ENCODE results near the gene TUBGCP5. TPM values are rescaled to one million over a fixed set of nuclear protein-coding genes. Genes with fewer than 3 reads are reported as not detected.

Gene TUBGCP5
- total RNA-seq, 1 donor from 2014 or later: 18.5 TPM

DNA sequence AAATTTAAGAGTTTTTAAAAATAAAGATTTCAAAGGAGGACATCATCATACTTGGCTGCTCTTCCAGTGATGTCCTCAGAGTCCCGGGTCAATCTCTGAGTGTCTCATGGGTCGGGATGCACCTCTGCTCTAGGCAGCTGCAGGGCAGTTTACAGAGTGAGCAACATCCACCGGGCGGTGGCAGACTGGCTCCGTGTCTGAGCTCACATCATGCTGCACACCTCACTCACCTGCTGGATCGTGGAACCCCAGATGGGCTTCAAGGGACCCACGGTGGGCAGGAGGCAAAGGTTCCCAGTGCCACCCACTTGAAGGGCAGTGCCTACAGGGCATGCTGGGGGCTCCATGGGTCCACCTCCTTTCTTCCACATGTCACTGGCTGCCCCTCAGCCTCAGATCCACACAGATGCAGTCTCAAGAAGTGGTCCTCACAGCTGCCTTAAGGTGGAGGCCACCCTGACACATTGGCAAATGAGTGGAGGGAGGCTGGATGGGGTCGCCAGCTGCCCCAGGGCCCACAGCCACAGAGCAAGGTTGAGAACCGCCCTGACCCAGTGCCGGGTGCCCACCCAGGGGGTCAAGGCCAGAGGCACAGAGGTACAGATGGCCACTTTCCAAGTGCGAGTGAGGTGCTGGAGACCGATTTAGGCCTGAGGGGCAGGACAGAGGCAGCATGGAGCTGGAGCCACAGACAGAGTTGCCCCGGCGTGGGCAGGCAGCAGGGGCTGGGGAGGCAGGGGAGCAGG, 84.4 kb downstream of the TUBGCP5 start:
- no peak for DNase-seq (ENCODE audit: low read depth)

DNA sequence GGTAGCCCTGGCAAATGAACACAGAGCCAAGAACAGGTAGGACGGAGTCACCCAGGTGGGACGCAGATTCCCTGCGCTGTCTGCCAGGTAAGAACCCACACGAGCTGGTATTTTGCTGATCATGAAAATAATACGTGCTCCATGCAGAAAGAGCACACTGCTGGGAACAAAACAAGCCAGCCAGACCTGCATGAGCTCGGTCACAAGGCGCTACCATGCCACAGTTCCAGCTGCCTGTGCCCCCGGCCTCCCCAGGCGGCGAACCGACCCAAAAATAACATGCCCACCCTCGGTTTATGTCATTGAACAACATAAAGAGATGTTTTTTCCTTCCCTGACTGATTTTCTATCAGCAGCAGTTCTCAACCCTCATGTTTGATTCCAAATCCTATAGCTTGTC, 85.0 kb downstream of the TUBGCP5 start:
- DNase-seq (ENCODE audit: low read depth): no peak

DNA sequence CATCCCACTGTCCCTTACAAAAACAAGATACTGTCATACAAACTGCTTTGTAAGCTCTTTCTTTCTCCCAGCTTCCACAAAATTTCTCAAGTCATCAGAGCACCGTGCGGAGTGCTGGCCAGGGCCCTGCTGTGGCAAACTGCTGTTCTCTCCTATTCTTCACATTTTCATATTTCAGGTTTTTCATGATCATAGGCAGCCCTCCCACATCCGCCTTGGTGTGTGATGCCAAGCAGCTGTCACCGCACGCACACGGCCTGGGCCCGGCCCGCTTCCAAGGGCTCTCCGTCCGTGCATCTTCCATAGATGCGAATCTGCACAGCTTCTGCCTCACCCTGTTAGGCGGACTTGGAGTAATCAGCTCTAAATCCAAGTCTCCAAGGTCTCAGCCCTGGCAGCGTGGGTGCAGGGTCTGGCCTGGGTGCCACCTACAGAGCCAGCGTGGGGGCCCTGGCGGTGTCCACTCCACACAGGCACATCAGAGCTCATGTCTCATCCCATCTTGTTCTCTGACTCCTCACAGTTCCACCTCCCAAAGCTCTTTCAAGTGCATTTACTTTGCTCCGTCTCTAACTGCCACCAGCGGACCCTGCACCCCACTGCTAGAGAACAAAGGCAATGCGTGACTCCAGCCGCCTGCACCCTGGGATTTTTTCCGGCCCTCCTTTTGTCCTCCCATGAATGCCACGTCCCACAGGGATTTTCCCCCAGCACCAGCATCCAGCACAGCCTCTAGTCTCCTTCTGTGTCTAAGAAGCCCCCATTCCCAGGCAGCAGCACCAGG, 86.4 kb downstream of the TUBGCP5 start:
- peak; percentile 76 for DNase-seq (ENCODE audit: low read depth)

DNA sequence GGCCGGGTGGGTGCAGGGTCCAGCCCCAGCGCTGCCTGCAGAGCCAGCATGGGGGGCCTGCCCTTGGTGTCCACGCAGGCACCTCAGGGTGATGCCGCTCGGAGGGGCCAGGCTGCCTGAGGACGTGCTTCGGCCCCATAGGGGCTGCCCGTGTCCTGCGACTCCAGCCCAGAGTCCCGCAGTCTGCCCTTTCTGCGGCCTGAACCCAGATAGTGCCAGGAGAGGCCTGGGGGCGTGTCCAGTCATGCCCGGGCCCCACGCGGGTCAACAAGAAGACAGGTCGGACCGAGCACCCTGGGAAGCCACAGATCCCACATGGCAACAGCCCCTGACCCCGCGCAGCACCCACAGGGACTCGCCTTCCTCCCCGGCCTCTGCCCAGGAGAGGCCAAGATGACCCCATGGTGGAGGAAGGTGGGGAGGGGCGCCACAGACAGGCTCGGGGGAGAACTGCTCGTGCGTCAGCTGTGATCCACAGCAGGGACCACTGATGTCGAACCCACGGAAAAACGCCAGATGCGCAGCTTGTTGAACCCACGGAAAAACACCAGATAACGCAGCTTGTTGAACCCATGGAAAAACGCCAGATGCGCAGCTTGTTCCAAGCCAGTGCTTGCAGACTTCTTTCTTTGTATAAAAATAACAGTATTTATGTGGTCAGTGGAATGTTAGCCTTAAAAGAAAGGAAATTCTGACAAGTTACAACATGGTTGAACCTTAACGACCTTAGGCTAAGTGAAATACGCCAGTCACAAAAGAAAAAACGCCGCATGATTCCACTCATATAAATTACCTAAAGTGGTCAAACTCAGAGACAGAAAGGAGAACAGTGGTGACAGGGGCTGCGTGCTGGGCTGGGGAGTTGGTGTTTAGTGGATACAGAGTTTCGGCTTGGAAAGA, 87.7 kb downstream of the TUBGCP5 start:
- no peak for DNase-seq (ENCODE audit: low read depth)

DNA sequence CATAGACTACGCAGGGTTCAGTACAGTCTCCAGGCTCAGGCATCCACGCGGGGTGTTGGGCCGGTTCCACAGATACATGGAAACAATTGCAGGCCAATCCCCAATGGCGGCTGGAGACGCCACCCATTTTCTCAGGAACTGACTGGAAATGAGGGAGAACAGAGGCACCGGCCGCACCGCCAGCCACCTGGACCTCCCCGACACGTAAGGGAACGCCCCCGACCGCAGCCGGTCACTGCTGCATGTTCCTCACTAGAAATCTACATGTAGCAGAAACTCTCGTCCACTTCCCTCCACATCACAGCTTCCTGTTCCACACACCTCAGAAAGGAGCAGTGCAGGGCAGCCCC, 88.4 kb downstream of the TUBGCP5 start:
- DNase-seq (ENCODE audit: low read depth): no peak

DNA sequence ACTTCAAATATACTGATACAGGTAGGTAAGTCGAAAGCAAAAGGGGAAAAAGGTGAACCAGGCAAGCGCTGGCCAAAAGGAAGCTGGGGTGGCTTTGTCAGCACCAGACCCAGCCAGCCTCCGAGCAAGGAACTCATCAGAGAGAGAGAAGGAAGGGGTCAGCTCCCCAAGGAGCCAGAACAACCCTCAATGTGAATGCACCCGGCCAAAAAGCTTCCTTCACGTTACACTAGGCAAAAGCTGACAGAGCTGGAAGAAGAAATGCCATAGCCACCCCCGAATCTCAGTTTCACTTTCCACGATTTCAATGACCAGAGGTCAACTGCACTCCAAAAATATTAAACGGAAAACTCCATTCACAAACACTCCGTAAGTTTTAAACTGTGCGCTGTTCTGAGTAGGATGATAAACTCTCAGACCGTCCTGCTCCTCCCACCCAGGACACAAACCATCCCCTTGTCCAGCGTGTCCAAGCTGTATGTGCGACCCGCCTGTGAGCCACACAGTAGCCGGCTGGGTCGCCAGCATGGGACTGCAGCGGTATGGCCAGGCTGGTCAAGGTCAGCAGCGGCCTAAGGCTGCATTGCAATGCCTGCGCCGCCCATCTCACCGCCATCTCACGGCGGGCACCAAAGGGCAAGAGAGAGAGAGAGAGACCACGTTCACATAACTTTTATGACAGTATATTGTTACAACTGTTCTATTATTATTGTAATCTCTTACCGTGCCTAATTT, 88.9 kb downstream of the TUBGCP5 start:
- DNase-seq (ENCODE audit: low read depth): no peak

Other genes starting within 250 kb of the TUBGCP5 start
- 99.8 and 103 TPM in 2 replicates for gene NIPA2, start 200.9 kb downstream of the TUBGCP5 start, total RNA-seq
- 92.8 and 118 TPM in 2 replicates for gene CYFIP1, start 59.2 kb downstream of the TUBGCP5 start, total RNA-seq
- gene GOLGA6L1, start 97.3 kb upstream of the TUBGCP5 start, total RNA-seq: not detected in 2 replicates